ENCODE measurements around the gene CXCR1.

CXCR1 gene

GRCh38 chr2:218149098-218149497 lies 17.7 kb downstream of the CXCR1 start:
- no peak for DNase-seq (ENCODE audit: low read depth)
- no peak overlapping the region for H3K4me3 ChIP-seq (ENCODE audit: low read depth, low read length)
- TF ChIP-seq CTCF (IDR thresholded peaks at IDR 0.05; ENCODE audit: control insufficient read depth, extremely low read depth, insufficient read depth): no peak

DNA sequence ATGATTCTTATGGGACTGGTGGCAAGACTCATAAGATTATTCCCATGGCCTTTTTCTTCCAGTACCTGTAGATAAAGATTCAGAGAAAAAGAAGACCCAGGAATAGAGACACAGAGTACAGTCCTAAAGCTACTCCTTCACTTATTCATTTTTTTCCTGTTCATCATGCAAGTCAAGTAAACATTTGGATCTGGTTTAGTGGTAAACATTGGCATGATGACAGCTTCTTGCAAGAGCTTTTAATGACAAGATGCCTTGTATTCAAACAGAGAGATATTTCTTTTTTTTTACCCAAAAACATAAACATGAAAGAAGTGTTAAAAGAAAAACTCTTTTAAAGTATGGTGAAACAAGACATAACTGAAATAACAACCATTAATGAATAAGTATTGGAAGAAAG lies 20.7 kb downstream of the CXCR1 start:
- no peak for TF ChIP-seq CTCF (IDR thresholded peaks at IDR 0.05; ENCODE audit: control insufficient read depth, extremely low read depth, insufficient read depth)
- no peak overlapping the region for H3K4me3 ChIP-seq (ENCODE audit: low read depth, low read length)
- peak; percentile 47 for DNase-seq (ENCODE audit: low read depth)

GRCh38 chr2:218145124-218145523 lies 21.6 kb downstream of the CXCR1 start:
- DNase-seq (ENCODE audit: low read depth): no peak
- no peak overlapping the region for H3K4me3 ChIP-seq (ENCODE audit: low read depth, low read length)
- no peak for TF ChIP-seq CTCF (IDR thresholded peaks at IDR 0.05; ENCODE audit: control insufficient read depth, extremely low read depth, insufficient read depth)

DNA sequence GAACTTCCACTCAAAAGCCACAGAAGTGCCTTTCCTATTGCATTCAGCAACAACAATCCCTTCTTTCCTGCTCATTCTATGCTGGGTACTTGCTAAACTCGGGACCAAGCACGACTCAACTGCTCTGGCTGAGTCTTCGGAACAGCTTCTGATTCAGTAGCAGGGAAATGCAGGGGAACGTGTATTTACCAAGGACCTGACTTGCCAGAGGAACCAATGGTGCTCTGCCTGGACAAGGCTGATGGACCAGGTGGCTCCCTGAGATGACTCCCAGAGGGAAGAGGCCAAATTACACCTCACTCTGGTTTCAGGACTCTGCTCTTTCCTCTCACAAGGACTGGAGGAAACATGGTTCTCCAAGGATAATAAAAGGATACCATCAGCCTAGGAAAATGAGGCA lies 28.7 kb downstream of the CXCR1 start:
- no peak overlapping the region for H3K4me3 ChIP-seq (ENCODE audit: low read depth, low read length)
- no peak for TF ChIP-seq CTCF (IDR thresholded peaks at IDR 0.05; ENCODE audit: control insufficient read depth, extremely low read depth, insufficient read depth)
- DNase-seq (ENCODE audit: low read depth): no peak

DNA sequence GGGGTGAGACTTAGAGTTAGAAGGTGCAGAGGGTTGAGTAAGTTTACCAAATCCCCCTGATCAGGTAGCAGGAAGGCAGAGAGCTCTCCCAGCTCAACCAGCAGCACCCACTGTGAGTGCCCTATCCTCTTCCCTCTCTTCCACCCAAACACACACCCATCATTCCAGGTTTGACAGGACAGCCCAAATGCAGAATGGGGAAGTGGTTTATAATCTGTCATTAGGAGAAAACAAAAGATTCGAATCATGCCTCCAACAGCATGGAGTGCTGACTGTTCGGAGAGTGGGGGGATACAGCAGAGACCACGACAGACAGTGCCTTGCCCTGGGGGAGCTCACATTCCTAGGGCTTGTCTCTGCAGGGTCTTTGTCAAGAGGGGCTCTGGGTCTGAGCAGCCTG lies 29.2 kb downstream of the CXCR1 start:
- no peak for DNase-seq (ENCODE audit: low read depth)
- TF ChIP-seq CTCF (IDR thresholded peaks at IDR 0.05; ENCODE audit: control insufficient read depth, extremely low read depth, insufficient read depth): no peak
- H3K4me3 ChIP-seq (ENCODE audit: low read depth, low read length): no peak overlapping the region

GRCh38 chr2:218130822-218131221 lies 35.9 kb downstream of the CXCR1 start:
- no peak overlapping the region for H3K4me3 ChIP-seq (ENCODE audit: low read depth, low read length)
- TF ChIP-seq CTCF (IDR thresholded peaks at IDR 0.05; ENCODE audit: control insufficient read depth, extremely low read depth, insufficient read depth): no peak
- DNase-seq (ENCODE audit: low read depth): no peak

DNA sequence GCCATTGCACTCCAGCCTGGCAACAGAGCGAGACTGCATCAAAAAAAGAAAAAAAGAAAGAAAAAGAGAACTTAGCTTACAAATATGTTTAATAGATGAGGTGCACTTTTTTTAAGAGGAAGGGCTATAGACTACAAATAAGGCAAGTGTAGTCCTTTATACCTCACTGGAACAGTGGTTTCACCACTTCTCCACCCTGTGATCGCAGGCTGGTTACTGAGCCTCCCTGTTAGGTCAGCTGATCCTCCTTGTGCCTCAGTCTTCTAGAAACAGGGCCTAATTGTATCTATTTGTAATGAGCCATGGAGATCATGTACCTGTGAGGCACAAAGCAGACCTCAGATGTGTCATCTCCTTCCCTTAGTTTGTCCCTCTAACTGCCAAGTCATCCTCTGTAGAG lies 36.4 kb downstream of the CXCR1 start:
- no peak for DNase-seq (ENCODE audit: low read depth)
- no peak for TF ChIP-seq CTCF (IDR thresholded peaks at IDR 0.05; ENCODE audit: control insufficient read depth, extremely low read depth, insufficient read depth)
- H3K4me3 ChIP-seq (ENCODE audit: low read depth, low read length): no peak overlapping the region
